HPDE6-E6E7 (cell line): ENCODE results near the gene HSD17B11.
A peak's percentile ranks its signal among the peaks of the same experiment; 100 is the strongest.
"Not testable (repeated sequence)": the region's sequence is repeated elsewhere in the genome, so short reads cannot be mapped to it uniquely, and the experiment has no call there.

ENCODE experiments used
- DNase-seq: peaks from one replicate; pipeline ENCODE4 v3.0.0; 2011; ENCODE audit warnings: missing footprints; ENCODE audit errors: extremely low spot score

Gene HSD17B11

DNA sequence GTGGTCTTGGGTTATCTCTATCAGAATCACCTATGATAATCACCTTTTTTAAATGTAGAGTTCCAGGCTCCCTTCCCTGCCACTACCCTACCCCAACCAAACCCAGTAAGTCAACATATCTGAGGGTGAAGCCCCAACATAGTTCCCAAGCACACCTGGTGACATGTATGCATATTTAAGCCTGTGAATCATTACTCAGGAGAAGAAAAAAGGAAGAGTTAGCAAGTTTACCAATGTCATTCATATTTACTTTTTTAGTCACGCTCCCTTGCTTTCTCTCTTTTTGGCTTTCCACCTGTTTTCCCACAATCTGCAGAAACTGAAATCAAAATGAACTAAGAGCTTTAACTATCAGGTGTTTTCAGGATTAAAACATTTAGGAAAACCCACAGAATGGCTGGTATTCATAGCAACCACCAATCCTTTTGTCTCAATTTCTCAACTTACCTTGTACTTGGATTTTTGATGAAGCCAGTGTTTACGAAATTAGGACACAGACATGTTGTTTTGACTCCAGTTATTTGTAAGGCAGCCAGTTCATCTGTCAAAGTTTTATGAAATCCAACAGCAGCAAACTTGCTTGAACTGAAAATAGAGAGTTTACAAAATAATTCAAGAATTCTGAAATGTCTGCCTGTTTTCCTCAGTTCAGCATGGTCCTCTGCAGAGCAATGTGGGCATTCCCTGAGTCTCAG lies 34.0 kb downstream of the HSD17B11 start:
- DNase-seq = no peak

DNA sequence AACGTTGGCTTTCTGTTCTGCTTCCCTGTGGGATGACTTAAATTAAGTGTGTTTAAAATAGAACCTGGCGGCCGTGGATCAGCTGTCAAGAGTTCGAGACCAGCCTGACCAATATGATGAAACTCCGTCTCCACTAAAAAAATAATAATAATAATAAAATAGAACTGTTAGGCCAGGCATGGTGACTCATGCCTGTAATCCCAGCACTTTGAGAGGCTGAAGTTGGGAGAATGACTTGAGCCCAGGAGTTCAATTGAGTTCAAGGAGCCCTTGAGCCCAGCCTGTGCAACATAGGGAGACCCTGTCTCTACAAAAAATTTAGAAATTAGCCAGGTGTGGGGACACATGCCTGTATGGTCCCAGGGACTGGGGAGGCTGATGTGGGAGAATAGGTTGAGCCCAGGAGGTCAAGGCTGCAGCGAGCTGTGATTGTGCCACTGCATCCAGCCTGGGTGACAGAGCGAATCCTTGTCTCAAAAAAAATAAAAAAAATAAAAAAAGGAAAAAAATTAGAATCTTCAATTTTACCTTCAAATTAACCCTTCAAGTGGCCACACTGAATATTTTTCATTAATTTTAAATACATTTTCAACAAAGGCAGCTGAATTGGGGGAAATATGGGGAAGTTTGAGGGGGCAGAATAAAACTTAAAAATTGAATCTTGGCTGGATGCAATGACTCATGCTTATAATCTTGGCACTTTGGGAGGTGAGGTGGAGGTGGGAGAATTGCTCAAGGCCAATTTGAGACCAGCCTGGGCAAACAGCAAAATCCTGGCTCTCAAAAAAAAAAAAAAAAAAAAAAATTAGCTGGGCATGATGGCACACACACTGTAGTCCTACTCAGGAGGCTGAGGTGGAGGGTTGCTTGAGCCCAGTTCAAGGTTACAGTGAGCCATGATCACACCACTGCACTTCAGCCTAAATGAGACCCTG lies 36.6 kb downstream of the HSD17B11 start:
- no peak for DNase-seq

DNA sequence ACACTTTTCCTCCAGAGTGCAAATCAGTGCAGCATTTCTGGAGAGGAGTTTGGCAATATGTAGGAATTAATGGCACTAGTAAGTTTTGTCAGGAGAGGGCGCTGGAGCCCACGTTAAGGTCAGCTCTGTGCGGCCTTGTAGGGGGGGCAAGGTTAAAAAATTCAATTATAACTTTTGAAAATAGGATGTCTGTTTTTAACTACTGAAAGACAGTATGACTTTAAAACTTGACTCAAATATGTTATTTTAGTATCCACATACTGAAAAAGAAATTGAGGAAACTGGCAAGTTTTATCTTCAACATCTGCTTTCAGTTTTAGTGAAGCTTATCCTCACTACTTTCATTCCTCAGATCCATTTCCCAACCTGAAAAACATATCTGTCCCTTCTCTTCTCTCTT lies 37.4 kb downstream of the HSD17B11 start:
- no peak for DNase-seq

DNA sequence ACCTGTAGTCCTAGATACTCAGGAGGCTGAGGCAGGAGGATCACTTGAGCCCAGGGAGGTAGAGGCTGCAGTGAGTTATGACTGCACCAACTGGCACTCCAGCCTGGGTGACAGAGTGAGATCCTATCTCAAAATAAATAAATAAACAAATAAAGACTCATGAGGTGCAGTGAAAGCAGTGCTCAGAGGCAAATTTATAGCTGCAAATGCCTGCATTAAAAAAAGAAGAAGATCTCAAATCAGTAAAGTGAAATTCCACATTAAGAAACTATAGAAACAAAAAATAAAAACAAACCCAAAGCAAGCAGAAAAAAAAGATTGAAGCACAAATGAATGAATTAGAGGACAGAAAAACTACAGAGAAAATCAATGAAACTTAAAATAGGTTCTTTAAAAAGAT lies 45.8 kb downstream of the HSD17B11 start:
- no peak for DNase-seq

DNA sequence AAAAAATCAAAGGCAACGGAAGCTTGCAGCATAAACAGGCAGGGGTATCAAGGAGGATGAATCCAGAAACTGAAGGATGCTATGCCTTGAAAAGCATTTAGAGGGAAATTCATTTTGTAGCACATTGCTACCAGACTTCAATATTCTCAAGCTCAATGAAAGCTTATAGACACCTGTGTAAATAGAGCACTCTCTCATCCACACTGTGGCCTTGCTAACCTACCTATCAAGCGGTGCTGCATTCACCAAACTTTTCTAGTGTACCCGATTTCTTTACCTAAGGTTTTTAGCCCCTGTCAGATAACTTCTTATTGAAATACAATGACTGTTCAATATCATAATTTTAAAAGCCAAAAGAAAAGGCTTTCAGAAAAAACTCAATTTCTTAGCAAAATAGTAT lies 48.1 kb downstream of the HSD17B11 start:
- no peak for DNase-seq

DNA sequence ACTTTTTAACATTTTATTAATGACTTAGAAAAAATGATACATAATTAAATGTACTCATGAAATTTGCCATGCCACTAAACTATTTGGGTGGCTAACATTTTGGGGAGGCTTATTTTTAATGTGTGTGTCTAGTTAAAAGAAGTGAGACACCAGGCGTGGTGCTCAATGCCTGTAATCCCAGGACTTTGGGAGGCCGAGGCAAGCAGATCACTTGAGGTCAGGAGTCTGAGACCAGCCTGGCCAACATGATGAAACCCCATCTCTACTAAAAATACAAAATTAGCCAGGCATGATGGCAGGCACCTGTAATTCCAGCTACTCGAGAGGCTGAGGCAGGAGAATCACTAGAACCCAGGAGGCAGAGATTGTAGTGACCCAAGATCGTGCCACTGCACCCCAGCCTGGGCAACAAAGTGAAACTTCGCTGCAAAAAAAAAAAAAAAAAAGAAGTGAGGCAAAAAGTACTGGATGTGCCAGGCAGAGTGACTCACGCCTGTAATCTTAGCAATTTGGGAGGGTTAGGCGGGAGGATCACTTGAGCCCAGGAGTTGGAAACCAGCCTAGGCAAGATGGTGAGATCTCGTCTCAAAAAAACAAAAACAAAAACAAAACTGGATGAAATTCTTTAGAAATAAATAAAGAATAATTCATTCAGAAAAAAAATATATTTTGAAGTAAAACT lies 48.9 kb downstream of the HSD17B11 start:
- not testable (repeated sequence) for DNase-seq

DNA sequence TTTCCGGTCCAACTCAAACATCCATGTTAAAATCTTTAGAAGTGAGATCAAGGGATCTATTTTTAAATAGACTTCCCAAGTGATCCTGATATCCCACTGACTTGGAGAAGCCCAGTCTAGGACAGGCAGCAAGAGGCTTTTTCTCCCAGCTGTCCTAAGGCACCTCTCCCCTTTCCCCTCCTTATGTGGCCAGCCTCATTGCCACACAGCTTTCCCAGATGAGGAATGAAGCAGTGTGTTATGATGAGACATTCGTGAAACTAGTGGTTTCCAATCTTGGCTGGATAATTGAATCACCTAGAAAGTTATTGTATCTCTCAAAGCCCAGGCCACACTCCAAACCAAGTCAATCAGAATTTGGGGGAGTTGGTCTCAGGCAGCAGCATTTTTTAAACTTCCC lies 51.5 kb downstream of the HSD17B11 start:
- DNase-seq = no peak

DNA sequence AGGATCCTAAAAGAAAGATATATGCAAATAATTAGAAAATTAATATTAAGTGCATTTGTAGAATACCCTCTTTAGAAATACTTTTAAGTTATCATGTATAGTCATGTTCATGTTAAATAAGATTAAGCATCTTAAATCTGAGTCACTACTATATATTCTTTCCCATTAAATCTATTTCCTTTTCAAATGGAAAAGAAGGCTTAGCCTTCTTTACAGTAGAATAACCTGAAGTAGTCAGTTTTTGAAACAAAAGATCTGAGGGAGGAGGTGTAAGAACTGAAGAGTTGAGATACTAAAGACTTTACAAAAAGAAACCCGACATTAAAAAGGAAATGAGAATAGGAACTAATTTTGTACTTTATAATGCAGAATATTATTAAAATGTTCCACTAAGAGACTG lies 53.6 kb downstream of the HSD17B11 start:
- DNase-seq = no peak

DNA sequence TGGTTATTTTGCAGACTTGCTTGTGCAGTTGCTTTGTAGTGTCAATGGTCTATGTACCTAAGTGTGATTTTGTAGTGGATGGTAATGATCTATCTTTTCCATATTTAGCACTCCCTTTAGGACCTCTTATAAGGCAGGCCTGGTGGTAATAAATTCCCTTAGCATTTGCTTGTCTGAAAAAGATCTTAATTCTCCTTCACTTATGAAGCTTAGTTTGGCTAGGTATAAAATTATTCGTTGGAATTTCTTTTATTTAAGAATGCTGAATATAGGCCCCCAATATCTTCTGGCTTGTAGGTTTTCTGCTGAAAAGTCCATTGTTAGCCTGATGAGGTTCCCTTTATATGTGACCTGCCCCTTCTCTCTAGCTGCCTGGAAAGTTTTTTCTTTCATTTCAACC lies 57.7 kb downstream of the HSD17B11 start:
- no peak for DNase-seq

DNA sequence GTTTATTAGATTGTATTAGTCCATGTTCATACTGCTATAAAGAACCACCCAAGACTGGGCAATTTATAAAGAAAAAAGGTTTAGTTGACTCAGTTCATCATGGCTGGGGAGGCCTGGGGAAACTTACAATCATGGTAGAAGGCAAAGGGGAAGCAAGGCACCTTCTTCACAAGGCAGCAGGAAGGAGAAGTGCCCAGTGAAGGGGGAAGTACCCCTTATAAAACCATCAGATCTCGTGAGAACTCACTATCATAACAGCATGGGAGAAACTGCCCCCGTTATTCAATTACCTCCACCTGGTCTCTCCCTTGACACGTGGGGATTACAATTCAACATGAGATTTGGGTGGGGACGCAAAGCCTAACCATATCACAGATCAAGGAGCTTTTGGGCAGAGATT lies 60.2 kb downstream of the HSD17B11 start:
- no peak for DNase-seq

DNA sequence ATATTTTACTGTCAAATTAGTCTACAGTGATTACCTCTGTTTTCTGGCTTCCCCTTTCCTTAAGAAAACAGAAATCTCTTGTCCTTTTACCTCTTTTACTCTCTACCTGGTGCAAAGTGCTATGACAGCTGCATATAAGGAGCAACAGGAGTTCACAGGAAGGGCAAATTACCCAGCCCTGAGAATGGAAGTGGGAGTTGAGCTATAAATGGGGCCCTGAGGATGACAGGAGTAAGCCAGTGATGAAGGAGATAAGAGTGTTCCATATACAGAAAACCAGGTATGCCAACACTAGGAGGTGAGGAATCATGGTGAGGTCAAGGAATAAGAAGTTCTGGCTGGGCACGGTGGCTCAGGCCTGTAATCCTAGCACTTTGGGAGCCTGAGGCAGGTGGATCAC lies 63.9 kb downstream of the HSD17B11 start:
- no peak for DNase-seq

DNA sequence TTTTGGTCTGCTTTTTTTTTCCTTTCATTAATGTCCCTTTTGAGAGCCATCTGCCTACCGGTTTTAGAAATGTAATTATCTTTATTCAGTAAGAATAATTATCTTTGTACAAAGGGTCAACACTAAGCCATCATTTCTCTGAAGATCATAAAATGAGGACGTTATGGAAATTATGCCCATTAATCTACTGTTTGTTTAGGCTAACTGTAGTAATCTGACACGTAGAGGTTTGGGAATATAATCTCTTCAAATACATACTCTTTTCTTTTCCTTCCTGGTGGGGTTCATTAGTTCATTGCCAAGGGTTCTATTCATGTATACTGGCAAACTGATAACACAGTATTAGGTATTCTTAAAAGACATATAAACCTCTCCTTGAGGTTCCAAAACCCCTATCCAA lies 64.5 kb downstream of the HSD17B11 start:
- DNase-seq = no peak

DNA sequence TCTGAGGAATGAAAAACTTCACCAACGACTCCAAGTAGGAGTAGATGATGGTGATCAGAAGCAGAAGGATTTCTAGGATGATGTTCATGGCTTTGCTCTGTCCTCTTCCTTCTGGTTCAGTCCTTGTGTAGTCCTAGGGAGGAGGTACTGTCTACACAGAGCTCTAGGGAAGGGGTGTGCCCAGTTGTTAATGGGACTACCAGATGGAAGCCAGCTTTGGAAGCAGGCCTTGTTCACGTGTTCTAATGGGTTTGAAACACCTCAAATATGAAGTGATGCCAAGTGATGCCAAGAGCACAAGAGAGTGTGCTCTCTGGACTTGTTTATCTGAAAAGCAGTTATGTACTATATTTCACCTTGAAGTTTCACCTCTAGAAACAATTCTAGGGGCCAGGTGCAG lies 68.2 kb downstream of the HSD17B11 start, which contains the start of gene HSD17B13:
HSD17B13 (minus strand) TSS at position 129 of the 400 bp plus-strand sequence; CDS start at position 88, 41 bp downstream.
- no peak for DNase-seq

DNA sequence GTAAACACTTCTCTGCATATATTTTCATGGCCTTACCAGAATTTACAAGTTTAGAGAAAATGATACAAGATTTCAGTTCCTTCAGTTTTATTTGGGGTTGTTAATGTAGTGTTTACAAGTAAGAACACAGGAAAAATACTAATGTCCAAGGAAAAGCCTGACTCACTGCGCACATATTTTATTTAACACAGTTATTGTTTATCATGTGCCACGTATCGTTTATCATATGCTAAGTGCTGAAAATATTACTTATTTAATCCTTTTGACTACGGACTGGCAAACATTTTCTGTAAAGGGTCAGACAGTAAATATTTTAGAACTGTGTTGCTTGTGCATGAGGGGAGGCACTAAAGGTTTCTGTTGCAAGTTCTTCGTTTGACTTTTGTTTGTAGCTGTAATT lies 69.1 kb downstream of the HSD17B11 start:
- no peak for DNase-seq

DNA sequence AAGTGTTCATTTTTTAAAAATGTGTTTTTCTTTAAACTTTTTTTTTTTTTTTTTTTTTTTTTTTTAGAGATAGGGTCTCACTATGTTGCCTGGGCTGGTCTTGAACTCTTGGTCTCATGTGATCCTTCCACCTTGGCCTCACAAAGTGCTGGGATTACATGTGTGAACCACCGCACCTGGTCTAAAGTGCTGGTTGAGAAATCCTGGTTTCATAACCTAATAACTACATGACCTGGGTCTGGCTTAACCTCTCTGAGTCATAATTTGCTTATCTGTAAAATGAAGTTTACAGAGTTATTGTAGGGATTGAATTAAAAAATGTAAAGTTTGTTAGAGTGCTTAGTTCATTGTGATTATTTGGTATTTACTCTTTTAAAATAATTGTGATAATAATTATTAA lies 73.5 kb downstream of the HSD17B11 start:
- peak; percentile 34 for DNase-seq

DNA sequence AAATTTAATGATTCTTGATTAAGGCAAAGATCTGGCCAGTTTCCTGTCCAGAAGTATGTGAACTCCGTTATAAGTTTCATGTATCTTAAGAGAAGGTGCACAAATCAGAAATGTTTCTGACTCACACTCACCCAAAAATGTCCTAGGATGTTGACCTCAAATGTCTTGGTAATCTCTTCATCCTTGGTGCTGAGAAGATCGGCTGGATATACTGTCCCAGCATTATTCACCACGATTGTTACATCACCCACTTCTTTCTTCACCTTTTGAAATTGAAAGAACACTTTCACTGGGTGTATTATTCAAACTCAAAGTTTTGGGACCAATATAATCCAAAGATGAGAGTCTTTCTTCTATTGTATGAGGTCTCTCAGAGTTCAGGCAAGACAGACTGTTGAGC lies 74.0 kb downstream of the HSD17B11 start:
- DNase-seq = no peak

DNA sequence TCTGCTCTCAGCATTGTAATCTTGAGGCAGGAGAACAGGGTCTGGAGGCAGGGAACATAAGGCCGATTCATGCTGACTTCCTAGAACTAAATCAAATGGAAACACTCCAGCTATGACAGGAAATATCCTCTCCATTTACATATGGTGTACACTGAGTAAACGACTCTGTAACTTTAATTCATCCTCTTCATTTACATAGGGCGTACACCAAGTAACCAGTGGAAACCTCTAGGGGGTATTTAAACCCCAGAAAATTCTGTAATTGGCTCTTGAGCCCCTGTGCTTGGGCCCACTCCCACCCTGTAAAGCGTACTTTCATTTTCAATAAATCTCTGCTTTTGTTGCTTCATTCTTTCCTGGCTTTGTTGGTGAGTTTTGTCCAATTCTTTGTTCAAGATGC lies 76.0 kb downstream of the HSD17B11 start:
- not testable (repeated sequence) for DNase-seq

DNA sequence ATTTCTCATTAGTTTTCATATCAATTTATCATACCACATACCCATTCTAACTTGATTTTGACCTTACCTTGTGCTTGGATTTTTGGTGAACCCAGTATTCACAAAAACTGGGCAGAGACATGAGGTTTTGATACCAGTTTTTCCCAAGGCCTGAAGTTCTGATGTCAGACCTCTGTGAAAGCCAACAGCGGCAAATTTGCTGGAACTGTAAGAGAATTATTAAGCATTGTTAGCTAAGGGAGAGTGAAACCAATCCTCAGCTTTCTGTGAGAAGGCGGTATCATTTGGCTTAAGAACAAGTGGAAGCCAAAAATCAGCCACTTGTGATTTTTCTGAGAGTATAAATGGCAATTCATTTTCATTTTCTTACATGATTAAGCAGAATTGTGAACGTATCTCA lies 77.2 kb downstream of the HSD17B11 start:
- no peak for DNase-seq

DNA sequence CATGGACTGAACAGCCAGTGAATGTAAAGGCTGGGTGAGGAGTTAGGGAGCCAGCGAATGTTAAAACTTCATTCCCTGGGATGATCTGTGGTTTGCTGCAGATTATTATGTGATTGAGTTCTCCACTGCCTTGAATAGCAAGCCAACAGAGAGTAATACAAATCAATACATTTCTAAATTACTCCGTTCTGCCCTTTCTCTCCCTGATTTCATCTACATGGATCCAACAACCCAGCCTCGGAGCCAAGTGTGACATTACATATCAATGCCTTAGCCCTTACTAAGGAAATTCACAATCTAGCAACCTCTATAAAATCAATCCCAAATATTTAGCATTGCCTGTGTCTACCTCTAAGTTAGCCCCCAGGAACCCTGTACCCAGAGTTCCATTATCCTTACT lies 79.3 kb downstream of the HSD17B11 start:
- DNase-seq = no peak

DNA sequence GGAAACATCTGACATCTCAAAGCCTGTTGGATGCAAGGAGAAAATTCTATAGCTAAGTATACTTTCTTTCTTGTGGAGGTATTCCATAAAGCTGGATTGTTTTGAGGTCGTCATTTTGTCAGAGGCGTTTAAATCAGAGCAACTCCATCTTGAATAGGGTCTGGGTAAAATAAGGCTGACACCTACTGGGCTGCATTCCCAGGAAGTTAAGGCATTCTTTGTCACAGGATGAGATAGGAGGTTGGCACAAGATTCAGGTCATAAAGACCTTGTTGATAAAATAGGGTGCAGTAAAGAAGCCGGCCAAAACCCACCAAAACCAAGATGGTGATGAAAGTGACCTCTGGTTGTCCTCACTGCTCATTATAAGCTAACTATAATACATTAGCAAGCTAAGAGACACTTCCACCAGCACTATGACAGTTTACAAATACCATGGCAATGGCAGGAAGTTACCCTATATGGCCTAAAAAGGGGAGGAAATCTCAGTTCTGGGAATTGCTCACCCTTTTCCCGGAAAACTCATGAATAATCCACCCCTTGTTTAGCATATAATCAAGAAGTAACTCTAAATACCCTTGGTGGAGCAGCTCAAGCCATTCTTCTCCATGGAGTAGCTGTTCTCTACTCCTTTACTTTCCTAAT lies 80.2 kb downstream of the HSD17B11 start:
- DNase-seq = no peak

DNA sequence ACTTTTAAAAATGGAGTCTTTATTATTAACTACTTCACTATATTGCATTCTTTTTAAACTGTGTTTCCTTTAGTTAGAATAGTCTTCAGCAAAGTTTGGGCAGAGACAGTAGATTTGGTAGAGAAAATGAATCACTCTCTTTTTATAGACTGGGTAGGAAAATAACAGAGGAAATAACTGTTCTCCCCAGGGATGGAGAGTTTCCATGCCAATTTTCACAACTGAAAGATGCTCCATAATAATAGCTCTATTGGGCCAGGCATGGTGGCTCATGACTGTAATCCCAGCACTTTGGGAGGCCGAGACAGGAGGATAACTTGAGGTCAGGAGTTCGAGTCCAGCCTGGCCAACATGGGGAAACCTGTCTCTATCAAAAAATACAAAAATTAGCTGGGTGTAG lies 81.4 kb downstream of the HSD17B11 start:
- no peak for DNase-seq

DNA sequence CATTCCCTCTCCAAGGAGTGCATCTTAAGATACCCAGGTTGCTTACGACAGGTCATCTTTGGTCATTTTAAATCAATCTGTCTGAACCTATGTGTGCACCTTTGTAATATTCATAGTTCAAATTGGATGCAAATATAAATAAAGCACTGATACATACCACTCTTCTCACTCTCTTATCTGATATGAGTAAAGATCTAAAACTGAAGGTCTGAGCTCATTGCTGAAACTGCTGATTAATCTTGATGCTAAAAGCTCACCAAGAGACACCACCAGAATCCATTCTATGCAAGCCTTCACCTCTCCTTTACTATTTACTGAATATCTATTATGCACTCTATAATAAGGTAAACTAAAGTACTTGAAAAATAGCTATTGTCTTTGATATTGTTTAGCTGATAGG lies 84.9 kb downstream of the HSD17B11 start:
- DNase-seq = no peak
